Tibial artery (tissue), 4 donors: ENCODE measurements around the gene SCNN1G.

Experiments
- DNase-seq, 2 donors: peaks; one replicate each; pipeline ENCODE4 v3.0.0-alpha.2; 2019
- H3K27ac ChIP-seq, 2 donors: fragments of 200-600 bp; sonication (generic) in 1 of 2; 1 replicate in 1 of 2; 2 replicates in 1 of 2; pipeline ENCODE4 v1.5.1; 2018 to 2019; ENCODE audit warnings: mild to moderate bottlenecking in 1 of 2
- H3K27me3 ChIP-seq, 2 donors: fragments of 200-600 bp; sonication (generic) in 1 of 2; one replicate each; pipeline versions ENCODE4 v1.5.1 to v1.6.0; 2016 to 2019
- H3K36me3 ChIP-seq, 3 donors: fragments of 200-600 bp; sonication (generic) in 2 of 3; one replicate each; pipeline ENCODE4 v1.5.1; 2016 to 2019; ENCODE audit warnings: mild to moderate bottlenecking in 2 of 3
- H3K4me1 ChIP-seq, 4 donors: fragments of 200-600 bp; sonication (generic) in 2 of 4; 1 replicate in 3 of 4; 2 replicates in 1 of 4; pipeline ENCODE4 v1.5.1; 2016 to 2019
- H3K4me3 ChIP-seq, 2 donors: fragments of 200-600 bp; sonication (generic) in 1 of 2; 1 replicate in 1 of 2; 2 replicates in 1 of 2; pipeline ENCODE4 v1.5.1; 2018 to 2019; ENCODE audit warnings: mild to moderate bottlenecking in 2 of 2
- H3K9me3 ChIP-seq, 3 donors: fragments of 200-600 bp; sonication (generic) in 1 of 3; one replicate each; pipeline ENCODE4 v1.5.1; 2016 to 2019
- intact Hi-C: fragments of 100-400 bp; cut with DNase I; formaldehyde crosslinking; loops from one replicate; pipeline ENCODE4 v1.15.0; 2023; ENCODE audit warnings: low total_unique reads
- TF ChIP-seq, protein P1 (sequence below), 2 experiments: fragments of 200-600 bp in 1 of 2; fragments of 450-650 bp in 1 of 2; IDR thresholded peaks; one replicate each; pipeline ENCODE4 v1.5.1; 2017 to 2019; ENCODE audit warnings: antibody characterized with exemption in 2 of 2, mild to moderate bottlenecking in 1 of 2, moderate library complexity in 1 of 2

Gene SCNN1G

DNA sequence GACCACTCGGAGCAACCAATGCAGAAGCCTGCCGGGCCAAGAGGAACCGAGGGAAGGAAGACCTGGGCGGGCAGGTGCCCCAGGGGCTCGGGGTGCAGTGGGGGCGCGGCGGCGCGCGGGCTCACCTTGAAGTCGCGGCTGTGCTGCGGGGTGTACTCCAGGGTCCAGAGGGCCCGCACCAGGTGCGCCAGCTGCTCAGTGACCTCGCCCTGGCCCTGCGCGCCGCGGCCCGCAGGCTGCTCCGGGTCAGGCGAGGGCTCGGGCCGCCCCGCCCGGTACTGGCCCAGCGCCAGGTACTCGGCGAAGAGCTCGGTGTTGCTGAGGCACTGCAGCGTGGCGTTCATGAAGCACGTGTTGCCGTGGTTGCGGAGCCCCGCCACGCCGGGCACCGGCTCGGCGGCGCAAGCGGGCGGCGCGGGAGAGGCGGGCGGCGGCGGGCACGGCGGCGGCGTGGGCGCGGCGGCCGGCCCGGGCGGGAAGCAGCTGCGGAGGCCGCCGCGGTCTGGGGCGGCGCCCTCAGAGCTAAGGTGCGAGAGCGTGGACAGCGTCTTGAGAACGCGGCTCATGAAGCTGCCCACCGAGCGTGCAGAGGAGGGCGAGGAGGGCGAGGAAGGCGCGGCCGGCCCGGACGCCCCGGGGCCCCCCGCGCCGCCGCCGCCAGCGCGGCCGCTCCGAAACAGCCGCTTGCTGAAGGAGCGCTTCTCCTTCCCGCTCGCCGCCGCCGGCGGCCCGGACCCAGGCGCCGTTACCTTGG lies 33.9 kb upstream of the SCNN1G start:
- Histone ChIP-seq H3K27me3 (no peaks in the 10 kb centered on the region), H3K9me3 (no peaks in the 10 kb centered on the region), H3K27ac (peak overlapping the region; percentile 64 to 73), H3K4me1 (peaks cover 0 to 46% (median 28%) of the 10 kb centered on the region in 4 donors), H3K36me3 (no peaks in the 10 kb centered on the region), H3K4me3 (peak overlapping the region; percentile 70 to 90)
- intact Hi-C loops: no loop called here
- TF ChIP-seq, protein P1, sequence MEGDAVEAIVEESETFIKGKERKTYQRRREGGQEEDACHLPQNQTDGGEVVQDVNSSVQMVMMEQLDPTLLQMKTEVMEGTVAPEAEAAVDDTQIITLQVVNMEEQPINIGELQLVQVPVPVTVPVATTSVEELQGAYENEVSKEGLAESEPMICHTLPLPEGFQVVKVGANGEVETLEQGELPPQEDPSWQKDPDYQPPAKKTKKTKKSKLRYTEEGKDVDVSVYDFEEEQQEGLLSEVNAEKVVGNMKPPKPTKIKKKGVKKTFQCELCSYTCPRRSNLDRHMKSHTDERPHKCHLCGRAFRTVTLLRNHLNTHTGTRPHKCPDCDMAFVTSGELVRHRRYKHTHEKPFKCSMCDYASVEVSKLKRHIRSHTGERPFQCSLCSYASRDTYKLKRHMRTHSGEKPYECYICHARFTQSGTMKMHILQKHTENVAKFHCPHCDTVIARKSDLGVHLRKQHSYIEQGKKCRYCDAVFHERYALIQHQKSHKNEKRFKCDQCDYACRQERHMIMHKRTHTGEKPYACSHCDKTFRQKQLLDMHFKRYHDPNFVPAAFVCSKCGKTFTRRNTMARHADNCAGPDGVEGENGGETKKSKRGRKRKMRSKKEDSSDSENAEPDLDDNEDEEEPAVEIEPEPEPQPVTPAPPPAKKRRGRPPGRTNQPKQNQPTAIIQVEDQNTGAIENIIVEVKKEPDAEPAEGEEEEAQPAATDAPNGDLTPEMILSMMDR (IDR thresholded peaks at IDR 0.05): no peak
- peak; percentile 48 to 81 for DNase-seq

DNA sequence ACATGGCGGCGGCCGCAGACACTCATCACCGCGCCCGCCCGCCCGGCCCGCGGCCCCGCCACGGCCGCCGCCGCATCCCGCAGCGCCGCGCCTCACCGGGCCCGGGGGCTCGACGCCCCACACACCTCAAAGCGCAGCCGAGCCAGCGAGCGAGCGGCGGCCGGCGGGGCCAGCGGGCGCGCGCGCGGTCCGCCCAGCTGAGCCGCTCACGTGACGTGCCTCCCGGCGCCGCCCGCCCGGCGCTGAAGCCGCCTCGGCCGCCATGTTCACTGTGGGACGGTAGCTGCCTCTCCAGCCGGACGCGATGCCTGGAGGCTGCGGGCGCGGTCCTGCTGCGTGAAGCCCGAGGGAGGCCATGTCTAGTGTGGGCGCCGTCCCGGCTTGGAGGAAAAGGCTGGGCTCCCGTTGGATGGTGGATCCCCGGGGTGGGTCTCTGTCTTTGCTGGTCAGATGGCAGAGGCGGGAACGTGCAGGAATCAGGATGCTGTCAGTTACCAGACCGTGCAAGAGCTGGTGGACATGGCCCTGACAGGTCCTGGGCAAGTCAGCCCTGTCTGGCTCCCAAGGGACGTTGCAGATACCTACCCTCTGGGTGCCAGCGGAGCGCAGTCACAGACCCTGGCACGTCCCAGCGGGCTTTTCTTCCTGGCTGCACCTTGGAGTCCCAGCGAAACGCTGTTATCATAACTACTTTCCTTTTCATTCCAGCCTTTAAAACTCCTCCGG lies 33.1 kb upstream of the SCNN1G start, which contains the start of gene USP31:
USP31 (minus strand) TSS at position 186 of the 726 bp plus-strand sequence; CDS start at position 4, 182 bp downstream.
- peak; percentile 93 to 95 for DNase-seq
- H3K4me1 ChIP-seq: peaks cover 0 to 46% (median 28%) of the 10 kb centered on the region in 4 donors
- H3K27ac ChIP-seq: peak within 1 kb of the TSS; percentile 64 to 73
- H3K9me3 ChIP-seq: no peaks in the 10 kb centered on the region
- TF ChIP-seq, protein P1 (IDR thresholded peaks at IDR 0.05): no peak
- intact Hi-C loops: no loop called here
- peaks cover 0 to 6% of the 10 kb centered on the region in 2 donors for H3K27me3 ChIP-seq
- peak within 1 kb of the TSS; percentile 70 to 90 for H3K4me3 ChIP-seq
- H3K36me3 ChIP-seq: no peaks in the 10 kb centered on the region

DNA sequence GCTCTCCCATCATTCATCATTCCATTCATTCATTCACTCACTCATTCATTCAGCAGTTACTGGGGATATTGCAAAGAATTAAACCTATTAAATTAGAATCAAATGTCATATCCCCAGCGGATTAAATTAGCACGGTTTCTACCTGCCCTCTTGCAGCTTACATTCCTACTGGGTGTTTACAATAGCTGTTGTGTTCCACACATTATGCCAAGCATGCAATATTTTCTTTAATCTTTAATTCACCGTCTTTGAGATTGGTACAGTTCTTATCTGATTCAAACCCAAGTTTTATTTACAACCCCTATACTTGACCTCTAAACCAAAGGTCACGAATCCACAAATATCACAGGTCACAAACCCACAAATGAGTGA lies 32.6 kb upstream of the SCNN1G start:
- TF ChIP-seq, protein P1 (IDR thresholded peaks at IDR 0.05): no peak
- no peak for DNase-seq
- H3K9me3 ChIP-seq: no peaks in the 10 kb centered on the region
- intact Hi-C loops: no loop called here
- H3K27ac ChIP-seq: peak overlapping the region in 1 of 2 donors; percentile 25
- peak overlapping the region; percentile 70 to 90 for H3K4me3 ChIP-seq
- peaks cover 0 to 6% of the 10 kb centered on the region in 2 donors for H3K27me3 ChIP-seq
- H3K36me3 ChIP-seq: no peaks in the 10 kb centered on the region
- H3K4me1 ChIP-seq: peaks cover 0 to 41% (median 26%) of the 10 kb centered on the region in 4 donors

DNA sequence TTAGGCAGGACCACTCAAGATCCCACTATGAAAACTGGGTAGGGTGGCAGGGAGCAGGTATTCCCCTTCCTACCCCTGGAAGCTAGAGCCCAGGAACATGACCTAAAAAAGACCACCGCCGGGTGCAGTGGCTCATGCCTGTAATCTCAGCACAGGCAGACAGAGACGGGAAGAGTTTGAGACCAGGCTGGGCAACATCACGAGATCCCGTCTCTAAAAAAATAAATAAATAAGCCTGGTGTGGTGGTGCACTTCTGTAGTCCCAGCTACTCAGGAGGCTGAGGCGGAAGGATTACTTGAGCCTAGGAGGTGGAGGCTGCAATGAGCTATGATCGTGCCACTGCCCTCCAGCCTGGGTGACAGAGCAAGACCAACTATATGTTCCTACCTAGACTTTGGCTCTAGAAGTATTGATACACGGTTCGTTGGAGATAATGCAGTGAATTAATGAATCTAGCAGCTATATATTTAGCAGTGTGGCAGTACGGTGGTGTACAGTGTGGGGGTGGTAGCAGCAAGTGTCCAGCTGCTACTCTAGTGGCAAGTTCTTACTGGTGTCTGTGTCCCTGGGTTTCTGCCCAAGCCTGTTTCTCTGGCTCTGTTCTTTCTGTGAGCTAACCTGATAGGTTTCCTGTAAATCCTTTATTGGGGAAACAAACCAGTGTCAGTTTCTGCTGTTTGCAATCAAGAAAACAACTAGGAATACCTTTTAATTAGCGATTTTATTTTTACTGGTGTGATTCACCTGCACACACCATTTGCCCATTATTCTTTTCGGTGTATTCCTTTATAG lies 30.0 kb upstream of the SCNN1G start:
- TF ChIP-seq, protein P1 (IDR thresholded peaks at IDR 0.05): no peak
- intact Hi-C loops: no loop called here
- peaks cover 0 to 15% (median 11%) of the 10 kb centered on the region in 4 donors for H3K4me1 ChIP-seq

DNA sequence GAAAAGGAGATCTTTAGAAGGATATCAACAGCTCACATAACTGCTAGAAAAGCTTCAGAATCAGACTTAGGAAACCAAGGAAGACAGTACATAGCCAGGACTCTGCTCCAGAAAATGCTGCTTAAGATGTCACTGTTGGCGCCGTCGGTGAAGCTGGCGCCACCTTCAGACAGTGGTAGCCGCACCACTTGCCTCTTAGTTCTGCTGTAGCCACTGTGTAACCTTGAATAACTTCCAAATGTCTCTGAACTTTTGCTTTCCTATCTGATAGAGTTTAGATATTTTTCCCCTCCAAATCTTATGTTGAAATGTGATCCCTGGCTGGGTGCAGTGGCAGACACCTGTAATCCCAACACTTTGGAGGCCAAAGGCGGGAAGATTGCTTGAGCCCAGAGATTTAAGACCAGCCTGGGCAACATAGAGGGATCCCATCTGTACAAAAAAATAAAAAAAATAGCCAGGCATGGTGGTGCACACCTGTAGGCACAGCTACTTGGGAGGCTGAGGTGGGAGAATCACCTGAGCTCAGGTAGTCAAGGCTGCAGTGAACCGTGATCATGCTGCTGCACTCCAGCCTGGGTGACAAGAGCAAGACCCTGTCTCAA lies 27.0 kb upstream of the SCNN1G start:
- TF ChIP-seq, protein P1 (IDR thresholded peaks at IDR 0.05): no peak
- Histone ChIP-seq H3K4me3 (no peak overlapping the region), H3K27ac (no peak overlapping the region), H3K4me1 (no peaks in the 10 kb centered on the region), H3K36me3 (no peaks in the 10 kb centered on the region), H3K9me3 (no peaks in the 10 kb centered on the region), H3K27me3 (peaks cover 0 to 14% of the 10 kb centered on the region in 2 donors)
- DNase-seq: no peak
- intact Hi-C loops: no loop called here

More for the DNA sequence above, 30.0 kb upstream of the SCNN1G start:
- Histone ChIP-seq H3K27me3 (peaks cover 0 to 14% of the 10 kb centered on the region in 2 donors), H3K4me3 (no peak overlapping the region), H3K27ac (no peak overlapping the region), H3K36me3 (no peaks in the 10 kb centered on the region), H3K9me3 (no peaks in the 10 kb centered on the region)
- DNase-seq: no peak
